Measurements from ENCODE around the gene CNTN4.
"Not testable (repeated sequence)": the region's sequence is repeated elsewhere in the genome, so short reads cannot be mapped to it uniquely, and the experiment has no call there.

Gene CNTN4

GRCh38 chr3:2793987-2794386 is 695.3 kb downstream of the CNTN4 start:
- no peak overlapping the region for H3K4me3 ChIP-seq (ENCODE audit: low read depth, low read length)
- no peak for TF ChIP-seq CTCF (IDR thresholded peaks at IDR 0.05; ENCODE audit: low read depth, low read length, missing control alignments)
- no peak for DNase-seq (ENCODE audit: low read depth)

GRCh38 chr3:2802429-2802828 is 703.8 kb downstream of the CNTN4 start:
- DNase-seq (ENCODE audit: low read depth) = no peak
- no peak for TF ChIP-seq CTCF (IDR thresholded peaks at IDR 0.05; ENCODE audit: low read depth, low read length, missing control alignments)
- H3K4me3 ChIP-seq (ENCODE audit: low read depth, low read length) = no peak overlapping the region

- H3K4me3 ChIP-seq (ENCODE audit: low read depth, low read length) = no peak overlapping the region
- no peak for TF ChIP-seq CTCF (IDR thresholded peaks at IDR 0.05; ENCODE audit: low read depth, low read length, missing control alignments)
- DNase-seq (ENCODE audit: low read depth) = no peak
Observed at GRCh38 chr3:2807514-2807913, 708.8 kb downstream of the CNTN4 start.

GRCh38 chr3:2810723-2811122 is 712.1 kb downstream of the CNTN4 start:
- DNase-seq (ENCODE audit: low read depth) = no peak
- no peak overlapping the region for H3K4me3 ChIP-seq (ENCODE audit: low read depth, low read length)
- TF ChIP-seq CTCF (IDR thresholded peaks at IDR 0.05; ENCODE audit: low read depth, low read length, missing control alignments) = no peak

- H3K4me3 ChIP-seq (ENCODE audit: low read depth, low read length) = no peak overlapping the region
- TF ChIP-seq CTCF (IDR thresholded peaks at IDR 0.05; ENCODE audit: low read depth, low read length, missing control alignments) = no peak
- no peak for DNase-seq (ENCODE audit: low read depth)
Observed at GRCh38 chr3:2819571-2819970, 720.9 kb downstream of the CNTN4 start.

- not testable (repeated sequence) for DNase-seq (ENCODE audit: low read depth); H3K4me3 ChIP-seq (ENCODE audit: low read depth, low read length)
Observed at GRCh38 chr3:2820982-2821381, 722.3 kb downstream of the CNTN4 start.

GRCh38 chr3:2822611-2823010 is 723.9 kb downstream of the CNTN4 start:
- H3K4me3 ChIP-seq (ENCODE audit: low read depth, low read length) = no peak overlapping the region
- TF ChIP-seq CTCF (IDR thresholded peaks at IDR 0.05; ENCODE audit: low read depth, low read length, missing control alignments) = no peak
- DNase-seq (ENCODE audit: low read depth) = no peak

GRCh38 chr3:2823031-2823430 is 724.4 kb downstream of the CNTN4 start:
- no peak for TF ChIP-seq CTCF (IDR thresholded peaks at IDR 0.05; ENCODE audit: low read depth, low read length, missing control alignments)
- no peak overlapping the region for H3K4me3 ChIP-seq (ENCODE audit: low read depth, low read length)
- DNase-seq (ENCODE audit: low read depth) = no peak
